ENCODE measurements around the gene PARM1.

PARM1 gene

DNA sequence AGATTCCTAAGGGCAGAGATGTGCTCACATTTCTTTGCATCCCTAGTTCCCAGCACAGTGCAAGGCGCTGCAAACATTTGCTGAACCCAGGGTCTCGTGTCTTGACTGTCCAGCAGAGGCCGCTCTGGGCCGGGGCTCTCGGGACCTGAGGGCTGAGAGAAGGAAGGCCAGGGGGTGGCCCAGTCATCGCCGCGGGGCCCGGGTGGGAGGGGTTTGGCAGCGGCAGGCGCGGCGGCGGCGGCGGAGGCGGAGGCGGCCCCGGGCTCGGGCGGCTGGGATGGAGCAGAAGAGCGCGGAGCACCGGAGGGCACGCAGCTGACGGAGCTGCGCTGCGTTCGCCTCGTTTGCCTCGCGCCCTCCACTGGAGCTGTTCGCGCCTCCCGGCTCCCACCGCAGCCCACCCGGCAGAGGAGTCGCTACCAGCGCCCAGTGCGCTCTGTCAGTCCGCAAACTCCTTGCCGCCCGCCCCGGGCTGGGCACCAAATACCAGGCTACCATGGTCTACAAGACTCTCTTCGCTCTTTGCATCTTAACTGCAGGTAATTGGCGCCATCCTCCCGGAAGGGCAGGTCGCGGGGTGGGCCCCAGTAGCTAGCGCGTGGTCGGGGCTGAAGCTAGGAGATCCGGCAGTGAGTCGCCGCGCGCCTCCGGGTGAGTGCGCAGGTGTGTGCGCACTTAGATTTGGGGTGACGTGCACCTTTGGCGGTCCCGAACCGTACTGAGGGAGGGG lies at the start of gene PARM1:
PARM1 (plus strand) TSS at position 285 of the 730 bp plus-strand sequence; CDS start at position 497, 212 bp downstream.
- DNase-seq: no peak

DNA sequence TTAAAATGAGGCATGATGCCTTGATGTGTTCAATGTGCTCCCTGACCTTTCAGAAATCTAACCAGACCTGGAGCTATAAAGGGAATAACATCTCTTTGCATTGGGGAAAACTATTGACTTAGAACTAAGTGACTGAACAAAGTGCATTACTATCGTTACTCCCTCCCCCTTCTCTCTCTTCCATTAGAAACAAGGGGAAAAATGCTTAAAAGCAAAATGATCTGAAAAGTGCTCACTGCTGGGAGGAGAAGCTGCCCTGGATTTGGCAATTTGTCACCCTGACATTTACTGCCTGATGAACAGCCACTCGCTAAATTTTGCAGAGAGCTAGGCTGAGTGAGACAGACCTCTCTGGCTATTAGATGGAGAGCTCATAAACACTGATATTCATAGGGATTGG lies 48.6 kb upstream of the PARM1 start:
- no peak for DNase-seq

DNA sequence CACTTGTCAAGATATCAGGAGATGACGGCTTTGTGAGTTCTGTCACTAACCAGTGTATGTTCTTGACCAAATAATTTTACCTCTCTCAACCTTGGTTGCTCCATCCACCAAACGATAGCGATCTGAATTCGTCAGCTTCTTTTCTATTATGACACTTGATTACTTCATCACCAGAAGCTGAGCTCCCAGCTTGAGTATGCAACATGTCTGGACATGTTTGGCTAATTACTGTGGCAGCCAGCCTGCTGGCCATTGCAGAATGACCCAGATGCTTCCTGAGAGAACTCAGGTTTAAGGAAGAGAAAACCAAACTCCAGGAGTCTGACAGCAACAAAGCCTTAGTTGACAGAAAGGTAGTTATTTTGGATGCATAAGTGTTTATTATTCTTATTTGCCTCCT lies 46.4 kb upstream of the PARM1 start:
- DNase-seq: no peak

DNA sequence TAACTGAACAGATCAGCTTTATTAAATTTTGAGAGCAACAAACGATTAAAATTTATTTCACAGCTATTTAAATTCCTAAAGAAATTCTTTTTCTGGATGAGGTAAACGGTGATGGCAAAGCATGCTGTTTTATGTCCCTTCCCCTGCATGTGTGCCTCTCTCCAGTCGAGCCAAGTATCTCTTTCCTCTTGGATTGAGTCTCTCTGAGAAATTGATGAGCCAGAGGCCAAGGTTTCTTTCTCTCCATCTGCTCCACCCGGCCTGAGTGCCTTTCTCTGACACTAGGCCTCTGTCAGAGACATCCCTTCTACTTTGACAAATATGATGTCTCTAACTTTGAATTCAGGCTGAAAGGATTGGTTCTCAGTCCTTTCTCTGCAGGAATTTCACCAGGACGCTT lies 42.6 kb upstream of the PARM1 start:
- no peak for DNase-seq

- DNase-seq: no peak
Observed at GRCh38 chr4:74891037-74891436, 41.9 kb upstream of the PARM1 start.

- no peak for DNase-seq
Observed at GRCh38 chr4:74893171-74893570, 39.7 kb upstream of the PARM1 start.

DNA sequence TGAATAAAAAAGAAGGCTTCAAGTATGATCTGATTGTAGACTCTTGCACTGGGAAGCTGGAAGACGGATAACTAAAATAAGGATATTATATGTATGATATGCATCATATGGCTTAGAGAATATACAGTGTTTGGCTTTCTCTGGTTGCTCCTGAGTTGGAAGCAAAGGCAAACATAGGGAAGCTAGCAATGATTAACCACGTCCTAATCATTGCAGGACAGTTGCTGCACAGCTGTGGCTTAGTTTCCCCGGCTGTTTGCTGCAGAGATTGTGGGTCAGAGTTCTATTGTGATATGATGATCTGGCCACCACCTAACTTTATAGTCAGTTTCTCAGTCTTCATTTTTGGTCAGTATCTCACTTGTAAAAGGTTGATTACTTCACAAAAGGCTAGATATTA lies 36.3 kb upstream of the PARM1 start:
- no peak for DNase-seq

GRCh38 chr4:74897386-74897785 lies 35.5 kb upstream of the PARM1 start:
- no peak for DNase-seq

- no peak for DNase-seq
Observed at GRCh38 chr4:74900862-74901261, 32.1 kb upstream of the PARM1 start.

- no peak for DNase-seq
Observed at GRCh38 chr4:74904509-74905065, 28.3 kb upstream of the PARM1 start.

GRCh38 chr4:74906771-74907170 lies 26.1 kb upstream of the PARM1 start:
- DNase-seq: no peak

- no peak for DNase-seq
Observed at GRCh38 chr4:74919783-74920182, 13.1 kb upstream of the PARM1 start.

DNA sequence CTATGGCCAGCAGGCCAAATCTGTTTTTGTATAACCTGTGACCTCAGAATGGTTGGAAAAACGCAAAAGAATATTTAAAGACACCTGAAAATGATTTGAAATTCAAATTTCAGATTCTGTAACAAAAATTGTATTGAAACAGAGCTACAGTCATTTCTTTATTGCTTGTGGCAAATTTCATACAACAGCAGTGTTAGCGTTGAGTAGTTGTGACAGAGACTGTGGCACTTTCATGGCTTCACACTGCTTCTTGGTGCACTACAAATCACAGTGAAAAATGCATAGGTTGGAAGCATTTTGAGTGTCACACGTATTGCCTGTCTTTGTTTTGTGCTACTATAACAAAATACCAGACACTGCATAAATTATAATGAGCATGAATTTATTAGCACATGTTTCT lies 12.2 kb upstream of the PARM1 start:
- no peak for DNase-seq

DNA sequence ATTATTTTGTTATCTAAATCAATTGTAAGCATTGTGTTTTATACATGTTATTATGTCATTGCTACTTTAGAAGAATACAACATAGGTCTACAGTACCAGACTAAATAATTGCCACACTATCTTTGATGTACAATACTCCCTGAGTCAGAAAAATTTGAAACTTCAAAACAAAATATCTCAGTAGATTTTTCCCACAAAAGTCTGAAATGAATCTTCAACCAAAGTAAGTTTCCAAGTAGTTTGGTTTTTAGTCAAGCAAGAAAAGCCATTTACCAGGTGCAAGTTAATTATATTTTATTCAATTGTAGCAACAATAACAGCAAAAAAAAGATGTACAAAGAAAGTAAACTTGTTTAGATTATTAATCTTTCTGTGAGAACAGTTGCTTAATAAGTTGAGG lies 11.4 kb upstream of the PARM1 start:
- no peak for DNase-seq

DNA sequence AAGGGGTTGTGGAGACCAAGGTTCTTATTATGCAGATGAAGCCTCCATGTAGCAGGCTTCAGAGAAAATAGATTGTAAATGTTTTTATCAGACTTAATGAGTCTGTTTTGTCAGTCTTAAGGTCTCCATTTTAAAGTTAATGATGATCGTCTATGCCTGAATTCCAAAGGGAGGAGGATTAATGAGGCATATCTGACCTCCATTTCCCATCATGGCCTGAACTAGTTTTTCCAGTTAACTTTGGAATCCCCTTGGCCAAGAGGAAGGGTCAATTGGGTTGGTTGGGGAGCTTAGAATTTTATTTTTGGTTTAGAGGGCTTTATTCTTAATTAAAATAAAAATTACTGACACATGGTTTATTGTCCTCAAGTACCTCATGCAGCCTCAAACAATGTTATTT lies 6.9 kb upstream of the PARM1 start:
- DNase-seq: no peak

GRCh38 chr4:74930162-74930561 lies 2.8 kb upstream of the PARM1 start:
- DNase-seq: no peak

DNA sequence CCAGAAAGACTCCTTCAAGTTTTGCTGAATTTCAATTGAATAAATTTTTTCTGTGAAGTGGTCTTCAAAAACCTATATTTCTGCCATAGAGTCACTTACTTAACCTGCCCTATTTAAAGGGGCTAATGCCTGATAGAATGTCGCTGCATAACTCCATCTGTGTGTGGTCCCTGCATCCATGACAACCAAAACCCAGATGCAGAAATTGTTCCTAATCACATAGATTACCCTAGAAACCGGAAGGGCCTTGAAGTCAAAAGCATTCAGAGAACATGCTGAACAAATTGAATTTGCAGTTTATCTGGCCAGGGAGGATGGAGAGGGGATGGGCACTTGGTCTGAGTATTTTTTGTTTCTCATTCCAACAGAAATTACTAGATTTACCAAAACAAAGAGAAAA lies 1.5 kb upstream of the PARM1 start:
- no peak for DNase-seq

DNA sequence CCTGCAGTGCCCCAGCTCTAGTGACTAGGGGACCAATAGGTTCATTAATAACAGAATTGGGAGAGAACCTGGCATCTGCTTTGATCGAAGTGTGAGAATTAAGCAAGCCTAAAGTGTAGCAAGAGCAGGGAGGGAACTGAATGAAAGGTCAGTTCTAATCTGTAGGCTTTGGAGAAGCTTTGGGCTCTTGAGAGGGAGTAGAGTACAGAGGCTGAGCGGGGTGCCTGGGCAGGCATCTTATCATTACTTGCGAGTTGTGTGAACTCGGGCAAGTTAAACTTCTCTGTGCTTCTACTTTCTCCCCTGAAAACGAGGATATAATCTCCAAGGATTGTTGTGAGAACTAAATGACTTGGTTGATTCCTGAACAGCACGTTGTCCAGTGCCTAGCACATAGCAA lies 906 bp upstream of the PARM1 start:
- DNase-seq: no peak

DNA sequence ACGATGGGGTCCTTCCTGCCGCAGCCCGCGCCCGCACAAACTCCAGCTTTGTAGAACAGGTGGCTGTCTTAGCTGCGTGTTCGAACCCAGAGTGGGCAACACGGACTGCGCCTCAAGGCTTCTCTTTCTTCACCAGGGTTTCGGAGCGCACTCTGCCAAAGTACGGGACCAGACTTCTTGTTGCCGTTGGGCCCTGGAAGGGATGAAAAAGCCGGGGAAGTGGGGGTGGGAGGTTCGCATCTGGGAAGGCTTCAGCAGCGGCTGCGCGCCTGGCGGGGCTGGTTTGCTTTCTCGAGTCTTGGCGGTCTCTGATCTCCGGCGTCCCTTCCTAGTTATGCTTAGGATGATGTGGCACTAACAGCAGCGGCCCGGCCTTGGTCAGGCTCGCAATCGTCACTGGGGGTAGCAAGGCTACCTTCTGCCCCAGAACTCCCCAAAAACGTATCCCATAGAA lies 673 bp downstream of the PARM1 start:
- no peak for DNase-seq

DNA sequence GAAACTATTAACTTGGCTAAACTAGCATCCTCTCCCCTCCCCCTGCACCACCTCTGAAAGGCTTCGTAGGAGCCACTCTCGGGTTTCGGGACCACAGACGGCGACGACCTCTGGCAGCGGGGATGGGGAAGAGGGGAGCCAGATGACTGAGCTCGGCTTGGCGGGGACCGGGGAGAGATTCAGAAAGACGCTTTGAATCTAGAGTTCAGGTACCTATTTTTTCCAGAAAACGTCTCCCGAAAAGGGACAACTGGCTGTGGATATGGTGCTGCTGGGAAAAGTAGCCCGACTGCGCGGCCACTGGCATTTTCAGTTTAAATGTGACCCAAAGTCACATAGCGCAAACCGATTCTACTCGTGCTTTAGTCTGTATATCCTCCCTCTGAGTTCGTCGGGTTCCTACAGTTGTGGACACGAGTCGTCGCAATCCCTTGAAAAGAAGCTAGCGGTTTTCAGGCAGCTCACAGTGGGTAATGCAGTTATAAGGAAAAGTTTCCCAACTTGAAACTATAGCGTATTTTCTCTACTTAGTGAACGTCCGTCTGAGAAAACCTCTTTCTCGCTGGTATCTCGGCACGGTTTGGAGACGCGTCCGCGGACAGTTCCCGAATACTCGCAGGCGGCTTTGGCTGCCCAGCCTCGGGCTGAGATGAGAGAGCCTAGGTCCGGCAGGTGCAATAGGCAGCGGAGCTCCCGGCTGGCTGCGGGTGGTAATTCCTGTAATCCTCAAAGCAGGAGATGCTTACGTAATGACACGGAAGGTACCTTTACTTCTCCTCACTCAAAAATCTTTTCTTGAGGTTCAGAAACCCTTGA lies 1.3 kb downstream of the PARM1 start:
- no peak for DNase-seq

DNA sequence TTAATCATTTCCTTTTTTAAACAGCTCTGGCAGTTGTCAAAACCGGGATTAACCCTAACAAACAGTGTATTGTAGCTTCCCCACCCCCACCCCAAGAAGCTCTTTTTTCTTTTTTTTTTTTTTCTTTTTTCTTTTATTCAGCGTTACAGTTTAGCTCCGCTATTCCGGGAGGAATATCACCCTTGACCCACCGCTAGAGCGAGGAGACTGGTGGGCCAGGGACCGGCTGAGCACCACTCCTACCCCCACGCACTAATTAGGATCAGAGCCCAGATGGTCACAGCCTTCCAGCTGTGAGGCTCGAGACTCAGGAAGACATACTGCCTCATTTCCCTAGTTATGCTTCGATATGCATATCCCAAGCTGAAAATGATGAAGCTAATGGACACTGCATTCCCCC lies 2.0 kb downstream of the PARM1 start:
- DNase-seq: no peak

- DNase-seq: no peak
Observed at GRCh38 chr4:74941123-74941522, 8.2 kb downstream of the PARM1 start.

DNA sequence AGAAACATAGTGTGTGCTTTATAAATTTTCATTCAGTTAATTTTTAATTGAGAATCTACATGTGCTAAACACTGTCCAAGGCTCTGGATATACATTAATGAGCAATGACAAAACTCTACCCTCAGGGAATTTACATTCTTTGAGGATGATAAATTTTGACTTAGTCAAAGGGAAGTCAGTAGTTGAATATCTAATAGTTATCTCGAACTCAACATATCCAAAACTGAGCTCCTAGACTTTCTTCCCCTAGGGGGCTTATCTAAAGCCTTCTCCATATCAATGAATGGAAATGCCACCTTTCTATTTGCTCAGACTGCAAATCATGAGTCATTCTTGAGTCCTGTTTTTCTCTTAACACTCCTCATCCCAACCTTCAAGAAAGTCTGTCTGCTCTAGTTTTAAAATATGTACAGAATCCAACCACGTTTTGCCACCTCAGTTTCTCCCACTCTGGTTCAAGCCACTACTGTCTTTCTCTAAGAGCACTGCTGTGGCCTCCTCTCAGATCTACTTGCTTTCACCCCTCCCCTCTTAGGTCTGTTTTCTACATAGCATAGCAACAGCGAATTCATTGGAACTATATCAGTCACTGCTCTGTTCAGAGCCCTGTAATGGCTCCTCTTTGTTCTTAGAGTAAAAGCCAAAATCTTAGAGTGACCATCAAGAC lies 9.5 kb downstream of the PARM1 start:
- DNase-seq: no peak

DNA sequence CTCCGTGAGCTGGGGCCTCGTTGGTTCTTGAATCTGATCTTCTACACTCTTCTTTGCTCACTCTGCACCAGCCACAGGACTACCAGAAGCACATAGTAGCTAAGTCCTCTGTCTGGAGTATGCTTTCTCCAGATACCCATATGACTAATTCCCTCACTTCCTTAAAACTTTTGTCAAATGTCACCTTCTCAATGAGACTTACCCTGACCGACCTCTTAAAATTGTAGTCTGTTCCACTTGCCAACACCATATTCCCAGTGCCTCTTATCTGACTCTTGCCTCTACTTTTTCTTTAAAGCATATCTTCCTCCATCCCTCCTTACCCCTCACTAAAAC lies 10.0 kb downstream of the PARM1 start:
- no peak for DNase-seq

Measured in activated effector memory CD4-positive, alpha-beta T cell treated with anti-CD3 and anti-CD28 coated beads, Interleukin-2, amount 50 U/mL, for 16 hours (primary cell).